Breast epithelium (tissue), 4 donors: ENCODE data around the gene HRC. TPM values are rescaled to one million over a fixed set of nuclear protein-coding genes. Genes with fewer than 3 reads are reported as not detected.

ENCODE experiments used
- DNase-seq, 2 donors: peaks; one replicate each; pipeline ENCODE4 v3.0.0-alpha.2; 2019; ENCODE audit warnings: low spot score in 2 of 2
- H3K27ac ChIP-seq, 2 donors: fragments of 200-600 bp; sonication (generic) in 1 of 2; one replicate each; pipeline ENCODE4 v1.5.1; 2016 to 2019; ENCODE audit warnings: mild to moderate bottlenecking in 1 of 2
- H3K27me3 ChIP-seq, 2 donors: fragments of 200-600 bp; sonication (generic) in 1 of 2; one replicate each; pipeline versions ENCODE4 v1.5.1 to v1.6.0; 2017 to 2019; ENCODE audit warnings: control low read depth in 1 of 2, mild to moderate bottlenecking in 1 of 2
- H3K36me3 ChIP-seq: fragments of 200-600 bp; one replicate; pipeline ENCODE4 v1.5.1; 2019
- H3K4me1 ChIP-seq, 2 donors: fragments of 200-600 bp; sonication (generic); one replicate each; pipeline ENCODE4 v1.5.1; 2016 to 2019; ENCODE audit warnings: control low read depth in 1 of 2
- H3K4me3 ChIP-seq, 3 donors: fragments of 200-600 bp; sonication (generic); 1 replicate in 2 of 3; 2 replicates in 1 of 3; pipeline ENCODE4 v1.5.1; 2016 to 2019; ENCODE audit warnings: mild to moderate bottlenecking in 3 of 3, moderate library complexity in 2 of 3
- H3K9me3 ChIP-seq, 2 donors: fragments of 200-600 bp; sonication (generic) in 1 of 2; one replicate each; pipeline ENCODE4 v1.5.1; 2016 to 2019; ENCODE audit warnings: control low read depth in 1 of 2
- POLR2A ChIP-seq: fragments of 450-650 bp; IDR thresholded peaks from one replicate; pipeline ENCODE4 v1.6.1; 2016; ENCODE audit warnings: antibody characterized with exemption, mild to moderate bottlenecking, moderate library complexity
- POLR2AphosphoS5 ChIP-seq, 3 donors: sonication (generic); formaldehyde crosslinking; IDR thresholded peaks; one replicate each; pipeline ENCODE4 v1.6.1; 2017; ENCODE audit warnings: antibody characterized with exemption in 3 of 3
- intact Hi-C: fragments of 100-400 bp; cut with DNase I; formaldehyde crosslinking; loops from one replicate; pipeline ENCODE4 v1.15.1; 2023; ENCODE audit warnings: low total_unique reads
- total RNA-seq, 3 donors: library from RNA; depleted of rRNA; stranded (reverse); fragments of >200 nt; gene quantifications; one replicate each; pipeline ENCODE4 v1.1.0, GENCODE V29; 2016
- TF ChIP-seq, protein P1 (sequence below), 3 donors: fragments of 450-650 bp; IDR thresholded peaks; one replicate each; pipeline ENCODE4 v1.5.1; 2016 to 2017; ENCODE audit warnings: antibody characterized with exemption in 3 of 3, mild to moderate bottlenecking in 3 of 3, moderate library complexity in 3 of 3

HRC gene, protein sequence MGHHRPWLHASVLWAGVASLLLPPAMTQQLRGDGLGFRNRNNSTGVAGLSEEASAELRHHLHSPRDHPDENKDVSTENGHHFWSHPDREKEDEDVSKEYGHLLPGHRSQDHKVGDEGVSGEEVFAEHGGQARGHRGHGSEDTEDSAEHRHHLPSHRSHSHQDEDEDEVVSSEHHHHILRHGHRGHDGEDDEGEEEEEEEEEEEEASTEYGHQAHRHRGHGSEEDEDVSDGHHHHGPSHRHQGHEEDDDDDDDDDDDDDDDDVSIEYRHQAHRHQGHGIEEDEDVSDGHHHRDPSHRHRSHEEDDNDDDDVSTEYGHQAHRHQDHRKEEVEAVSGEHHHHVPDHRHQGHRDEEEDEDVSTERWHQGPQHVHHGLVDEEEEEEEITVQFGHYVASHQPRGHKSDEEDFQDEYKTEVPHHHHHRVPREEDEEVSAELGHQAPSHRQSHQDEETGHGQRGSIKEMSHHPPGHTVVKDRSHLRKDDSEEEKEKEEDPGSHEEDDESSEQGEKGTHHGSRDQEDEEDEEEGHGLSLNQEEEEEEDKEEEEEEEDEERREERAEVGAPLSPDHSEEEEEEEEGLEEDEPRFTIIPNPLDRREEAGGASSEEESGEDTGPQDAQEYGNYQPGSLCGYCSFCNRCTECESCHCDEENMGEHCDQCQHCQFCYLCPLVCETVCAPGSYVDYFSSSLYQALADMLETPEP
- total RNA-seq, result 1 to 10 TPM in 2 of 3 donors, under 1 TPM in 1; 0.88 to 2.7 (median 1.3) TPM

DNA sequence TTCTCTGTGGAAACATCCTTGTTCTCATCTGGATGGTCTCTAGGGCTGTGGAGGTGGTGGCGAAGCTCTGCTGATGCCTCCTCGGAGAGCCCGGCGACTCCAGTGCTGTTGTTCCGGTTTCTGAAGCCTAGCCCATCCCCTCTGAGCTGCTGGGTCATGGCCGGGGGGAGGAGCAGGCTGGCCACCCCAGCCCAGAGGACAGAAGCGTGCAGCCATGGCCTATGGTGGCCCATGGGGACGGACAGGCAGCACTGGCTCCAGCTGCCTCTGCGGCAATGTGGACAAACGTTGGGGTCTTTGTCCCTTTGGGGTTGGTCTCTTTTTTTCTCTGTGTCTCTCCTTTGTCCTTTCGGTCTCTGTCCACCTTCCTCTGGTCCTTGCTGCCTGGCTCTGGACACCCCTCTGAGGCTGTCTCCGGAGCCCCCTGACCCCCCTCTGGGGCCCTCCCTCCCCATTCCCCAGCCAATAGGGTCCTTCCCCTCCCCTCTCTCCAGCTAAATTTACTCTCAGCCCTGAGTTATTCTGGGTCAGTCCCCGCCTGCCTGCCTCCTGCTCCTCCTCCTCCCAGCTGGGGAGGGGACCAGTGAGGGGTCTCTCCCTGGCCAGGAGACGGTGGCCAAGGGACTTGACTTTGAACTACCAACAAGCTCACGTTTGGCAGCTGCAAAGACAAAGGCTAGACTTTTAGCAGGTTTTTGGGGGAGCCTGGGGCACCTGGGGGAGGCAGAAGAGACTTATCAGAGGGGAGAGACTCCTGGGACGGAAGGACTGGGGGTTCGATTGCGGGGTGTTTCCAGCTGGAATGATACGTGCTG, at the start of gene HRC:
TSS of gene HRC (minus strand) at position 392 of the 815 bp plus-strand sequence. CDS start at position 233, 159 bp downstream.
- peaks cover 4 to 10% of the 10 kb centered on the region in 2 donors for H3K4me1 ChIP-seq
- no peak within 1 kb of the TSS for H3K4me3 ChIP-seq
- TF ChIP-seq, protein P1, sequence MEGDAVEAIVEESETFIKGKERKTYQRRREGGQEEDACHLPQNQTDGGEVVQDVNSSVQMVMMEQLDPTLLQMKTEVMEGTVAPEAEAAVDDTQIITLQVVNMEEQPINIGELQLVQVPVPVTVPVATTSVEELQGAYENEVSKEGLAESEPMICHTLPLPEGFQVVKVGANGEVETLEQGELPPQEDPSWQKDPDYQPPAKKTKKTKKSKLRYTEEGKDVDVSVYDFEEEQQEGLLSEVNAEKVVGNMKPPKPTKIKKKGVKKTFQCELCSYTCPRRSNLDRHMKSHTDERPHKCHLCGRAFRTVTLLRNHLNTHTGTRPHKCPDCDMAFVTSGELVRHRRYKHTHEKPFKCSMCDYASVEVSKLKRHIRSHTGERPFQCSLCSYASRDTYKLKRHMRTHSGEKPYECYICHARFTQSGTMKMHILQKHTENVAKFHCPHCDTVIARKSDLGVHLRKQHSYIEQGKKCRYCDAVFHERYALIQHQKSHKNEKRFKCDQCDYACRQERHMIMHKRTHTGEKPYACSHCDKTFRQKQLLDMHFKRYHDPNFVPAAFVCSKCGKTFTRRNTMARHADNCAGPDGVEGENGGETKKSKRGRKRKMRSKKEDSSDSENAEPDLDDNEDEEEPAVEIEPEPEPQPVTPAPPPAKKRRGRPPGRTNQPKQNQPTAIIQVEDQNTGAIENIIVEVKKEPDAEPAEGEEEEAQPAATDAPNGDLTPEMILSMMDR (IDR thresholded peaks at IDR 0.05), result no peak
- no peak for TF ChIP-seq POLR2A
- H3K36me3 ChIP-seq, result no peaks in the 10 kb centered on the region
- H3K27me3 ChIP-seq, result no peaks in the 10 kb centered on the region
- DNase-seq, result no peak
- no peaks in the 10 kb centered on the region for H3K9me3 ChIP-seq
- peak within 1 kb of the TSS in 1 of 2 donors; percentile 63 for H3K27ac ChIP-seq
- intact Hi-C loops, result no loop called here

DNA sequence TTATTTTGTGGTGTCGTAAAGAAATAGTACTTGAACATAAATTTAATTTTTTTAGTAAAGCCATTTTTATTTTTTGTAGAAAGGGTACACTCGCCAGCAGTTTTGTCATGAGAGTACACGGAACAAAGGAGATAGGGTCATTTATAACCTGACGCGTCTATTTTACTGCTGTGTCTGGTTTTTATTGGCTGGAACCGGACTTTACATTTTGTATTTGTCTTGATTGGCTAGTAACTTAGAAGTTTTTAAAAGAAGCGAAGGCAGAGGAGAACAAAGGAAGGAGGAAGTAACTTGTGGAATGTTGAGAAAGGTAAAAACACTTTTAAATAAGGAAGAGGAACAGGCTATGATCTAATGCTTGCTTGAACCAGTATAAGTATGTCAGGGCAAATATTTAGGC, 45.8 kb upstream of the HRC start:
- peak overlapping the region; percentile 25 to 58 for H3K27ac ChIP-seq
- intact Hi-C loops, result no loop called here
- no peak overlapping the region for H3K4me3 ChIP-seq
- H3K9me3 ChIP-seq, result no peaks in the 10 kb centered on the region
- TF ChIP-seq, protein P1 (IDR thresholded peaks at IDR 0.05), result no peak
- TF ChIP-seq POLR2A (no peak), POLR2AphosphoS5 (IDR thresholded peaks at IDR 0.05) (no peak)
- H3K27me3 ChIP-seq, result no peaks in the 10 kb centered on the region
- H3K36me3 ChIP-seq, result no peaks in the 10 kb centered on the region
- no peaks in the 10 kb centered on the region for H3K4me1 ChIP-seq
- DNase-seq, result no peak

DNA sequence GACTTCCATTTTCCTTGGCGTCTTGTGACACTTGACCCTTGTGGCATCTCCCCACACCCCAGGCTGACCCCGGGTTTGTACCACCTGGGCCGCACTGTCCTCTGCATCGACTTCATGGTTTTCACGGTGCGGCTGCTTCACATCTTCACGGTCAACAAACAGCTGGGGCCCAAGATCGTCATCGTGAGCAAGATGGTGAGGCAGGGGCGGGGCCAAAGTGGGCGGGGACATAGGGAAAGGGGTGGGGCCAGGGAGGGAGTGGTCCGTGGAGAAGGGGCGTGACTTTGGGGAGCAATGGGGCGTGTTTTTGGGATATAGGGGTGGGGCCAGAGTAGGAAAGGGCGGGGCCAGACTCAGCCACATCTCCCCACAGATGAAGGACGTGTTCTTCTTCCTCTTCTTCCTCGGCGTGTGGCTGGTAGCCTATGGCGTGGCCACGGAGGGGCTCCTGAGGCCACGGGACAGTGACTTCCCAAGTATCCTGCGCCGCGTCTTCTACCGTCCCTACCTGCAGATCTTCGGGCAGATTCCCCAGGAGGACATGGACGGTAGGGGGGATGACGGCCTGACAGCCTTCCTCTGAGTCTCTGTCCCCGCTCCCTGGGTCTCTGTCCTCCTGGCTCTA, 45.2 kb upstream of the HRC start:
- no peaks in the 10 kb centered on the region for H3K4me1 ChIP-seq

DNA sequence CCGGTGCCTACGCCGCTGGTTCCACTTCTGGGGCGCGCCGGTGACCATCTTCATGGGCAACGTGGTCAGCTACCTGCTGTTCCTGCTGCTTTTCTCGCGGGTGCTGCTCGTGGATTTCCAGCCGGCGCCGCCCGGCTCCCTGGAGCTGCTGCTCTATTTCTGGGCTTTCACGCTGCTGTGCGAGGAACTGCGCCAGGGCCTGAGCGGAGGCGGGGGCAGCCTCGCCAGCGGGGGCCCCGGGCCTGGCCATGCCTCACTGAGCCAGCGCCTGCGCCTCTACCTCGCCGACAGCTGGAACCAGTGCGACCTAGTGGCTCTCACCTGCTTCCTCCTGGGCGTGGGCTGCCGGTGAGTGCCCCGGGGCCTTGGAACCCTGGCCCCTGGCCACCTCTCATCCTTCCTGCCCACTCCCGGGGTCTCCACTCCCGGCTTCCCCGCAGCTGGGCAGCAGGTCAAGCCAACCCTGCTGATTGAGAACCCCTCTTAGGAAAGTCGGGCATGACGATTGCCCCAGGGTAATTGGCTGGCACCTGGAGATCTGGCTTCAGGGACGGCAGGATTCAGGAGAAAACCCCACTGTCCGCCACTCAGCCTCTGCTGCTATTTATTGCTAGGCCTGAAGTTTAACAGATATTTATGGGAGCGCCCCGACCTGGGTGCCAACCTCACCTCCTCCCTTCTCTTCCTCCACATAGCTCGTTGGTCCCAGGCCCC, 41.5 kb upstream of the HRC start:
- H3K27ac ChIP-seq, result peak overlapping the region; percentile 64 to 66
- peak in 1 of 2 donors; percentile 48 for DNase-seq
- TF ChIP-seq, protein P1 (IDR thresholded peaks at IDR 0.05), result no peak
- TF ChIP-seq POLR2AphosphoS5 (IDR thresholded peaks at IDR 0.05) (peak in 1 of 3 donors; percentile 26), POLR2A (no peak)
- H3K9me3 ChIP-seq, result no peaks in the 10 kb centered on the region
- H3K4me1 ChIP-seq, result no peaks in the 10 kb centered on the region
- intact Hi-C loops, result loop anchor here (10.0 kb wide), 1 partner anchor 122 kb away; the partner anchor contains the start of gene KCNA7
- H3K27me3 ChIP-seq, result no peaks in the 10 kb centered on the region
- H3K36me3 ChIP-seq, result no peaks in the 10 kb centered on the region
- H3K4me3 ChIP-seq, result peak overlapping the region in 2 of 3 donors; percentile 27 to 39

More for the DNA sequence above, 45.2 kb upstream of the HRC start:
- Histone ChIP-seq H3K4me3 (no peak overlapping the region), H3K27me3 (no peaks in the 10 kb centered on the region), H3K27ac (peak overlapping the region in 1 of 2 donors; percentile 58), H3K36me3 (no peaks in the 10 kb centered on the region), H3K9me3 (no peaks in the 10 kb centered on the region)
- intact Hi-C loops, result no loop called here
- DNase-seq, result no peak
- TF ChIP-seq, protein P1 (IDR thresholded peaks at IDR 0.05), result no peak
- TF ChIP-seq POLR2AphosphoS5 (IDR thresholded peaks at IDR 0.05), result no peak
- no peak for TF ChIP-seq POLR2A
